Activated B cell treated with CpG ODN at 0.5 μM for 24 hours (primary cell): ENCODE measurements around the gene DLX4. TPM values are rescaled to one million over a fixed set of nuclear protein-coding genes. Genes with fewer than 3 reads are reported as not detected.

Source experiments
- ATAC-seq: fragments of 200-7000 bp; cut with Tn5 transposase; one replicate; pipeline ENCODE4 v1.10.0; 2021; ENCODE audit warnings: low read depth, mild to moderate bottlenecking, moderate library complexity
- CTCF ChIA-PET: fragments of 350-600 bp; sonication (Branson Sonifier 250); formaldehyde crosslinking; loops from one replicate; lab custom pipeline; 2021; ENCODE audit warnings: antibody characterized with exemption; lab: Charles Lee
- POLR2A ChIA-PET: fragments of 350-600 bp; sonication (Branson Sonifier 250); formaldehyde crosslinking; loops from one replicate; lab custom pipeline; 2021; ENCODE audit warnings: antibody characterized with exemption; lab: Charles Lee
- DNase-seq: peaks from one replicate; pipeline ENCODE4 v3.0.0; 2022
- H3K27ac Mint-ChIP-seq: one replicate; pipeline ENCODE4 v1.8.0; 2020; ENCODE audit warnings: mixed read lengths
- H3K27me3 Mint-ChIP-seq: one replicate; pipeline ENCODE4 v1.8.0; 2021; ENCODE audit warnings: mixed read lengths
- H3K36me3 Mint-ChIP-seq: one replicate; pipeline ENCODE4 v1.8.0; 2021; ENCODE audit warnings: low read depth, mixed read lengths
- H3K4me1 Mint-ChIP-seq: one replicate; pipeline ENCODE4 v1.8.0; 2021; ENCODE audit warnings: mixed read lengths
- H3K4me3 Mint-ChIP-seq: one replicate; pipeline ENCODE4 v1.8.0; 2020; ENCODE audit warnings: mild to moderate bottlenecking, mixed read lengths
- H3K9me3 Mint-ChIP-seq: one replicate; pipeline ENCODE4 v1.8.0; 2020; ENCODE audit warnings: mixed read lengths
- intact Hi-C: fragments of 100-400 bp; cut with micrococcal nuclease; formaldehyde crosslinking; loops from one replicate; pipeline ENCODE4 v1.15.1; 2024
- total RNA-seq: library from RNA; stranded (reverse); gene quantifications from 2 replicates; pipeline ENCODE4 v1.2.3, GENCODE V29; 2022
- TF ChIP-seq, protein P1 (sequence below): fragments of 200-600 bp; IDR thresholded peaks from one replicate; pipeline ENCODE4 v1.8.0; 2022; ENCODE audit warnings: antibody characterized with exemption, mild to moderate bottlenecking

DLX4 gene
- total RNA-seq, 1 donor from 2014 or later, result 0.42 TPM

DNA sequence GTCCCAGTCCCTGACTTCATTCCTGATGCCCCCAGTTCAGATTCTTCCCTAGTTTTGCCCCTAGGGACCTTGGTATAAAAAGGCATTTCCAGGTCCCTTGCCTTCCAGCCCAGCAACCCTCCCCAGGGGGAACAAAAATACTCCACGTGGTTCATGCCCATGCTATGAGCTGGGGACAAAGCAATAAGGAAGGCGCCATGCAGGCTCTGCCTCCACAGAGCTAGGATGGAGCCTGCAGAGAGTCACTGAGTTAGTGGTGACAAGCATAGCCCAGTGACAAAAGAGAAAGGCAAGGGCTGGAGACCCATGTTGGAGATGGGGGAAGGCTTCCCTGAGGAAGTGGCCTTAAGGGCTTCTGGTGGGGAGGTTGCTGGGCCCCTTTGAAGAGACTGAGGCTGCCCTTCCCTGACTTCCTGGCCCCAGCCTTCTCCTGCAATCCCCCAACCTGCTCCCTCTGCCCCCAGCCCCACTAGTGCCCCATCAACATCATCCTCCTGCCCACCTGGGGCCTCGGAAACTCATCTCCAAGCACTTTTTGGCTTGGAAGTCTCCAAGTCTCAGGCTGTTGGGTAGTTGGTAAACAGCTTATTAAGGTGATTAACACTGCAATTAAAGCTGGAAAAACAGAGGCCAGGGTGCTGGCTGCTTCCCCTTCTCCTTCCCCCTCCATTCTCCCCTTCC, 16.5 kb downstream of the DLX4 start:
- no peak overlapping the region for H3K27ac Mint-ChIP-seq
- H3K4me1 Mint-ChIP-seq, result no peaks in the 10 kb centered on the region
- ChIA-PET POLR2A (interaction anchor here (0.6 kb wide), 1 partner anchor 485 kb away, joined by 3 read pairs; no protein-coding TSS in a partner anchor), CTCF (interaction anchor here (1.8 kb wide), 1 partner anchor 11 kb away, joined by 6 read pairs; no protein-coding TSS in a partner anchor)
- no peak for ATAC-seq
- H3K36me3 Mint-ChIP-seq, result no peaks in the 10 kb centered on the region
- H3K4me3 Mint-ChIP-seq, result no peak overlapping the region
- no peaks in the 10 kb centered on the region for H3K9me3 Mint-ChIP-seq
- DNase-seq, result no peak
- intact Hi-C loops, result no loop called here
- H3K27me3 Mint-ChIP-seq, result peaks cover 63% of the 10 kb centered on the region
- TF ChIP-seq, protein P1, sequence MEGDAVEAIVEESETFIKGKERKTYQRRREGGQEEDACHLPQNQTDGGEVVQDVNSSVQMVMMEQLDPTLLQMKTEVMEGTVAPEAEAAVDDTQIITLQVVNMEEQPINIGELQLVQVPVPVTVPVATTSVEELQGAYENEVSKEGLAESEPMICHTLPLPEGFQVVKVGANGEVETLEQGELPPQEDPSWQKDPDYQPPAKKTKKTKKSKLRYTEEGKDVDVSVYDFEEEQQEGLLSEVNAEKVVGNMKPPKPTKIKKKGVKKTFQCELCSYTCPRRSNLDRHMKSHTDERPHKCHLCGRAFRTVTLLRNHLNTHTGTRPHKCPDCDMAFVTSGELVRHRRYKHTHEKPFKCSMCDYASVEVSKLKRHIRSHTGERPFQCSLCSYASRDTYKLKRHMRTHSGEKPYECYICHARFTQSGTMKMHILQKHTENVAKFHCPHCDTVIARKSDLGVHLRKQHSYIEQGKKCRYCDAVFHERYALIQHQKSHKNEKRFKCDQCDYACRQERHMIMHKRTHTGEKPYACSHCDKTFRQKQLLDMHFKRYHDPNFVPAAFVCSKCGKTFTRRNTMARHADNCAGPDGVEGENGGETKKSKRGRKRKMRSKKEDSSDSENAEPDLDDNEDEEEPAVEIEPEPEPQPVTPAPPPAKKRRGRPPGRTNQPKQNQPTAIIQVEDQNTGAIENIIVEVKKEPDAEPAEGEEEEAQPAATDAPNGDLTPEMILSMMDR, result no peak

DNA sequence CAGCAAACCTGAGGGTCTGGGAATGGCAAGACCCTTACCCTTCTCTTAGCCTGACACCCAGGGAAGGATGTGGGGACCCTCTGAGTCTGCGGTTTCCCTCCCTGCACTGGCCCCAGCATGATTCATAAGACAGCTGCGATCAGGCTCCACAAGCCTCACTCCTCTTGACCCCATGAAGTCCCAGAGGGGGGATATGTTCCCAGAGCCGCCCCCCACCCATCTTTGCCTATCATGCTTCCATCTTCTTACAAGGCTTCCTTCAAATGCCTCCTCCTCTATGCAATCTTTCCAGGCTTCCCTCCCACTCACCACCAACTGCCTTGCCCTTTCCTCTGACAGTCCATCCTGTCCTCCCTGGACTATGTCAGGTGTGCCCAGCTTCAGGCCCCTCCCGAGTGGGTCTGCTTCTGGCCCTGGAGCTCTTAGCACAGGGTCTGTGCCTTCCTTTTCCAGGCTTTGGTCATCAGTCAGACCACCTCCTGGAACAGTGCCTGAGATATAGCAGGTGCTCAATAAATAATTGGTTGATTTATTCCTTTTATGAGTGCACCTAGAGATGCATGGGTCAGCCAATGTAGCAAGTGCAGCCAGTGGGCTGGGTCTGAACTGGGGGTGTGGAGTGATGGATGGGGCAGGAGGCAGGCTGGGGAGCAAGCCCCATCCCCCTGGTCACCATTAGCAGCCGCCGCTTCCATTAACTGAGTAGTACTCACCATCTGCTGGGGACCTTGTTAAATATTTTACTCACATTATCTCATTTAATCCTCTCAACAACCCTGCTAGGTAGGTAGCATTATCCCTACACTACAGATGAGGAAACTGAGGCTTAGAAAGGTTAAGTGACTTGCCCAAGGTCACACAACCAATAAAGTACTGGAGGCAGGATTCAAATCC, 17.7 kb downstream of the DLX4 start:
- H3K4me3 Mint-ChIP-seq, result no peak overlapping the region
- no peaks in the 10 kb centered on the region for H3K9me3 Mint-ChIP-seq
- no peaks in the 10 kb centered on the region for H3K4me1 Mint-ChIP-seq
- H3K27me3 Mint-ChIP-seq, result peaks cover 61% of the 10 kb centered on the region
- TF ChIP-seq, protein P1, result no peak
- CTCF ChIA-PET, result interaction anchor here (1.1 to 1.9 kb wide), 3 partner anchors 10 to 12 kb away, joined by 4 to 9 read pairs (median 6); no protein-coding TSS in a partner anchor
- POLR2A ChIA-PET, result interaction anchor here (0.5 kb wide), 1 partner anchor 174 kb away, joined by 4 read pairs; no protein-coding TSS in a partner anchor
- ATAC-seq (no peak), DNase-seq (no peak)
- H3K27ac Mint-ChIP-seq, result no peak overlapping the region
- H3K36me3 Mint-ChIP-seq, result no peaks in the 10 kb centered on the region
- intact Hi-C loops, result no loop called here

DNA sequence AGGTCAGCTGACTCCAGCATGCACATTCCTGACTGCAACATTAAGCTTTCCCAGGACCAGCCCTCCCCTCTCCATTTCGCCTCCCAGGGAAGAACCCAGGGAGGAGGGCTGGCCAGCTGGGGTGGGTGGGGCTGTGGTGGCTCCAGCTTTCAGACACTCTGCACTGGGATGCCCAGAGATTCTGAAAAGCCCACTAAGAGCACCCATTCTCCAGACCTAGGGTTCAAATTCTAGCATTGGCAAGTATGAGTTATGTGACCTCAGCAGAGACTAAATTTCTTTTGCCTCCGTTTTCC, 18.2 kb downstream of the DLX4 start:
- CTCF ChIA-PET, result interaction anchor here (1.1 to 1.9 kb wide), 2 partner anchors 9 to 11 kb away, joined by 4 to 9 read pairs; no protein-coding TSS in a partner anchor
- H3K27me3 Mint-ChIP-seq, result peaks cover 63% of the 10 kb centered on the region

DNA sequence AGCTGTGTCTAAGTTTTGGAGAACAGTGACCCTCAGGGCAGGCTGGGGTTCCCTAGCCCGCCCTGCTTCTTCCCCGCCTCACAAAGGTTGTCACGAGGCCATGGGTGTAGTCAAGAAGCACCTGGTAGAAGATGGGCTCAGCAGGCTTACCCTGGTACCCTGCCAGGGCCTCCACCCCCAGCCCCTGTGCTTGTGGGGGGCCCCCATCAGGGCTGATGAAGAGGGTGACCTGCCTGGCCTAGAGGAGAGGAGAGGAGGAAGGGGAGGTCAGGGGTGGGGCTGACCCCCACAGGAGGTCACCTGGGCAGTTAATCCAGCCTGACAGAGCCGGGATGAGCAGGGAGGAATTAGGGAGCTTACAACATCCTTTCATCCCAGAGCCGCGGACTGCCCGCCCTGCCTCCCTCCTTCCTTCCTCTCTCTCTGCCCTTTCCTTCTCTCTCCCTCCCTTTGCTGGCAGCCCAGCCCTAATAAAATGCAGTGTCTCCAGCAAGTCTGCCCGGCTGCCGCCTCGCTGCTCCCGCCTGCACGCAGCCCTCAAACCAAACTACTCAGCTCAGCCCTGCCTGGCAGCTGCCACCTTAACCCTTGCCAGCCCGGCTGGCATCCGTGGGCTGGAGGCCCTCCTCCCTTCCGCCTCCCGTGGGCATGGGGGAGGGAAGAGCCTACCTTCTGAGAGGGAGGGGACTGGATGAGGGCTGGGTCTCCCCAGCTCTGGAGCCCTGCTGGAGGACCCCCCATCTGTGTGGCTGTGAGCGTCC, 18.9 kb downstream of the DLX4 start:
- Mint-ChIP-seq H3K27ac (no peak overlapping the region), H3K4me3 (no peak overlapping the region), H3K9me3 (no peaks in the 10 kb centered on the region), H3K36me3 (no peaks in the 10 kb centered on the region), H3K4me1 (peaks cover 3% of the 10 kb centered on the region), H3K27me3 (peaks cover 63% of the 10 kb centered on the region)
- POLR2A ChIA-PET, result no interaction called here
- TF ChIP-seq, protein P1, result no peak
- intact Hi-C loops, result no loop called here
- ATAC-seq (no peak), DNase-seq (no peak)
- CTCF ChIA-PET, result interaction anchor here (1.1 to 1.9 kb wide), 3 partner anchors 9 to 11 kb away, joined by 4 to 9 read pairs (median 4); no protein-coding TSS in a partner anchor

More for the DNA sequence above, 18.2 kb downstream of the DLX4 start:
- Mint-ChIP-seq H3K9me3 (no peaks in the 10 kb centered on the region), H3K36me3 (no peaks in the 10 kb centered on the region), H3K27ac (no peak overlapping the region), H3K4me3 (no peak overlapping the region), H3K4me1 (peaks cover 2% of the 10 kb centered on the region)
- POLR2A ChIA-PET, result interaction anchor here (0.5 kb wide), 1 partner anchor 175 kb away, joined by 4 read pairs; no protein-coding TSS in a partner anchor
- intact Hi-C loops, result no loop called here
- DNase-seq (no peak), ATAC-seq (no peak)
- TF ChIP-seq, protein P1, result no peak
